Measurements from ENCODE around the gene ATE1.

DNA sequence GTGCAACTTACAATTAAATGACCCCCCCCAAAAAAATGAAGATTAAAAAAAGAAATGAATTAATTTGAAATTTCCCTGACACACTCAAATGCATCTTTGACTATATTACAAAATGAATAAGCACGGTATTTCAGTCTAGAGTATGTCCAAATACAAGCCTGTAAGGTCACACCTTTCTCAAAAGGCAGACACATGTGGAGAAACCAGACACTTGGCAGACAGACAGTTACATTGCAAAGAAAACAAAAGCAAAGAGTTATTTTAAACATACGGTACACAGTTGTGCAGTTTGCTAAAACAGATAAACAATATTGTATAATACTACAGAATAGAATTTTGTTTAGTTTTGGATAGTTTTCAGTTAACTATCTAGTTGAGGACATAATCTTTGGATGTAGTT is 153.0 kb downstream of the ATE1 start:
- TF ChIP-seq, protein P1, sequence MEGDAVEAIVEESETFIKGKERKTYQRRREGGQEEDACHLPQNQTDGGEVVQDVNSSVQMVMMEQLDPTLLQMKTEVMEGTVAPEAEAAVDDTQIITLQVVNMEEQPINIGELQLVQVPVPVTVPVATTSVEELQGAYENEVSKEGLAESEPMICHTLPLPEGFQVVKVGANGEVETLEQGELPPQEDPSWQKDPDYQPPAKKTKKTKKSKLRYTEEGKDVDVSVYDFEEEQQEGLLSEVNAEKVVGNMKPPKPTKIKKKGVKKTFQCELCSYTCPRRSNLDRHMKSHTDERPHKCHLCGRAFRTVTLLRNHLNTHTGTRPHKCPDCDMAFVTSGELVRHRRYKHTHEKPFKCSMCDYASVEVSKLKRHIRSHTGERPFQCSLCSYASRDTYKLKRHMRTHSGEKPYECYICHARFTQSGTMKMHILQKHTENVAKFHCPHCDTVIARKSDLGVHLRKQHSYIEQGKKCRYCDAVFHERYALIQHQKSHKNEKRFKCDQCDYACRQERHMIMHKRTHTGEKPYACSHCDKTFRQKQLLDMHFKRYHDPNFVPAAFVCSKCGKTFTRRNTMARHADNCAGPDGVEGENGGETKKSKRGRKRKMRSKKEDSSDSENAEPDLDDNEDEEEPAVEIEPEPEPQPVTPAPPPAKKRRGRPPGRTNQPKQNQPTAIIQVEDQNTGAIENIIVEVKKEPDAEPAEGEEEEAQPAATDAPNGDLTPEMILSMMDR (IDR thresholded peaks at IDR 0.05; ENCODE audit: low read depth, low read length): no peak
- no peak for TF ChIP-seq EZH2phosphoT487 (IDR thresholded peaks at IDR 0.05; ENCODE audit: low read depth)
